HUES64 (cell line): ENCODE results near the gene IRGQ.
"Not testable (repeated sequence)": the region's sequence is repeated elsewhere in the genome, so short reads cannot be mapped to it uniquely, and the experiment has no call there.

Experiments used
- H3K27ac ChIP-seq: 2 replicates; pipeline ENCODE4 v1.7.0; 2013; ENCODE audit warnings: low read depth, low read length, inconsistent platforms
- H3K27me3 ChIP-seq: 2 replicates; pipeline ENCODE4 v1.6.1; 2013; ENCODE audit warnings: mild to moderate bottlenecking, low read length; ENCODE audit not compliant: insufficient read depth
- H3K36me3 ChIP-seq: 2 replicates; pipeline ENCODE4 v1.6.1; 2013; ENCODE audit warnings: mild to moderate bottlenecking, low read length; ENCODE audit not compliant: insufficient read depth
- H3K4me1 ChIP-seq: 2 replicates; pipeline ENCODE4 v1.6.1; 2013; ENCODE audit warnings: mild to moderate bottlenecking, low read length, moderate library complexity; ENCODE audit not compliant: insufficient read depth
- H3K4me3 ChIP-seq: 2 replicates; pipeline ENCODE4 v1.5.1; 2013; ENCODE audit warnings: mild to moderate bottlenecking, low read length, moderate library complexity
- H3K9ac ChIP-seq: 2 replicates; pipeline ENCODE4 v1.6.1; 2013; ENCODE audit warnings: mild to moderate bottlenecking, low read depth, low read length
- H3K9me3 ChIP-seq: 2 replicates; pipeline ENCODE4 v1.6.1; 2013; ENCODE audit warnings: low read depth, low read length; ENCODE audit not compliant: insufficient read depth
- WGBS: fragments of 150-250, 120-280 bp; methylation state at CpG from one replicate; pipeline ENCODE4 v1.1.7; 2013; ENCODE audit warnings: missing lambda C conversion rate; 5-methylcytosine and 5-hydroxymethylcytosine counted together

IRGQ gene

GRCh38 chr19:43610493-43610892, 14.6 kb upstream of the IRGQ start:
- H3K9ac ChIP-seq: no peak overlapping the region

GRCh38 chr19:43609872-43610271, 13.9 kb upstream of the IRGQ start:
- no peak overlapping the region for H3K27ac ChIP-seq
- no peaks in the 10 kb centered on the region for H3K9me3 ChIP-seq
- H3K4me3 ChIP-seq: no peak overlapping the region
- no peaks in the 10 kb centered on the region for H3K27me3 ChIP-seq
- peaks cover 18% of the 10 kb centered on the region for H3K36me3 ChIP-seq
- no peaks in the 10 kb centered on the region for H3K4me1 ChIP-seq
- H3K9ac ChIP-seq: no peak overlapping the region
- WGBS: 86% methylated on average over 7 of the region's 7 CpGs

More at GRCh38 chr19:43610493-43610892, 14.6 kb upstream of the IRGQ start:
- Histone ChIP-seq H3K36me3 (peaks cover 18% of the 10 kb centered on the region), H3K27me3 (no peaks in the 10 kb centered on the region), H3K9me3 (no peaks in the 10 kb centered on the region), H3K4me3 (no peak overlapping the region), H3K27ac (no peak overlapping the region), H3K4me1 (no peaks in the 10 kb centered on the region)
- WGBS: 67% methylated on average over 3 of the region's 3 CpGs

- WGBS: 94% methylated on average over 28 of the region's 28 CpGs
- no peak overlapping the region for H3K9ac ChIP-seq
- peaks cover 14% of the 10 kb centered on the region; the same call in 1 of the 2 replicates for H3K36me3 ChIP-seq
- H3K27ac ChIP-seq: no peak overlapping the region
- no peaks in the 10 kb centered on the region for H3K27me3 ChIP-seq
- H3K4me3 ChIP-seq: no peak overlapping the region
- H3K9me3 ChIP-seq: no peaks in the 10 kb centered on the region
- no peaks in the 10 kb centered on the region for H3K4me1 ChIP-seq
Observed at GRCh38 chr19:43607238-43608205, 11.6 kb upstream of the IRGQ start.

GRCh38 chr19:43606569-43607229, 10.8 kb upstream of the IRGQ start:
- 90% methylated on average over 7 of the region's 7 CpGs for WGBS
- H3K9me3 ChIP-seq: no peaks in the 10 kb centered on the region
- 0 out of 2 replicates have a peak, but pooled peaks cover 7% of the 10 kb centered on the region for H3K36me3 ChIP-seq
- no peak overlapping the region for H3K9ac ChIP-seq
- no peaks in the 10 kb centered on the region for H3K4me1 ChIP-seq
- no peaks in the 10 kb centered on the region for H3K27me3 ChIP-seq
- H3K27ac ChIP-seq: no peak overlapping the region
- no peak overlapping the region for H3K4me3 ChIP-seq

- H3K9me3 ChIP-seq: no peaks in the 10 kb centered on the region
- H3K27me3 ChIP-seq: no peaks in the 10 kb centered on the region
- no peak overlapping the region for H3K9ac ChIP-seq
- H3K27ac ChIP-seq: no peak overlapping the region
- H3K36me3 ChIP-seq: peaks cover 13% of the 10 kb centered on the region; the same call in 1 of the 2 replicates
- no peak overlapping the region for H3K4me3 ChIP-seq
- no peaks in the 10 kb centered on the region for H3K4me1 ChIP-seq
- WGBS: 89% methylated on average over 7 of the region's 7 CpGs
Observed at GRCh38 chr19:43605875-43606568, 10.1 kb upstream of the IRGQ start.

GRCh38 chr19:43600326-43600725, 4.4 kb upstream of the IRGQ start:
- not testable (repeated sequence) for H3K27ac ChIP-seq, H3K9me3 ChIP-seq, H3K9ac ChIP-seq, H3K4me3 ChIP-seq, H3K4me1 ChIP-seq, H3K27me3 ChIP-seq
- WGBS: 88% methylated on average over 4 of the region's 5 CpGs
- H3K36me3 ChIP-seq: peaks cover 37% of the 10 kb centered on the region

- Histone ChIP-seq H3K36me3 (peaks cover 37% of the 10 kb centered on the region), H3K4me1 (peaks cover 5% of the 10 kb centered on the region; the same call in 1 of the 2 replicates)
- WGBS: 93% methylated on average over 2 of the region's 4 CpGs
Observed at GRCh38 chr19:43599635-43600295, 3.8 kb upstream of the IRGQ start.

GRCh38 chr19:43598445-43599240, 2.7 kb upstream of the IRGQ start:
- Histone ChIP-seq H3K9me3 (no peaks in the 10 kb centered on the region), H3K36me3 (peaks cover 45% of the 10 kb centered on the region), H3K4me1 (peaks cover 5% of the 10 kb centered on the region; the same call in 1 of the 2 replicates), H3K4me3 (no peak overlapping the region), H3K27ac (no peak overlapping the region), H3K27me3 (no peaks in the 10 kb centered on the region), H3K9ac (no peak overlapping the region)
- 95% methylated on average over 19 of the region's 19 CpGs for WGBS

More at GRCh38 chr19:43599635-43600295, 3.8 kb upstream of the IRGQ start:
- no peak overlapping the region for H3K27ac ChIP-seq
- no peaks in the 10 kb centered on the region for H3K9me3 ChIP-seq
- H3K27me3 ChIP-seq: no peaks in the 10 kb centered on the region
- no peak overlapping the region for H3K4me3 ChIP-seq
- H3K9ac ChIP-seq: no peak overlapping the region

GRCh38 chr19:43597876-43598275, 1.9 kb upstream of the IRGQ start:
- Histone ChIP-seq H3K9ac (no peak overlapping the region; the same call in 1 of the 2 replicates), H3K27ac (no peak overlapping the region), H3K4me3 (peak overlapping the region; percentile 76; the same call in 1 of the 2 replicates), H3K4me1 (peaks cover 5% of the 10 kb centered on the region; the same call in 1 of the 2 replicates), H3K27me3 (no peaks in the 10 kb centered on the region), H3K36me3 (peaks cover 48% of the 10 kb centered on the region), H3K9me3 (no peaks in the 10 kb centered on the region)
- WGBS: 88% methylated on average over 5 of the region's 5 CpGs
